AG04450 (cell line): ENCODE measurements around the gene EIF4G1. TPM values are rescaled to one million over a fixed set of nuclear protein-coding genes. Genes with fewer than 3 reads are reported as not detected.

Source experiments
- CTCF ChIA-PET: fragments of 300-600, 350-600 bp; formaldehyde crosslinking; extraction: SDS; loops from one replicate; lab custom pipeline; 2022; ENCODE audit warnings: antibody characterized with exemption, inconsistent platforms; lab: Charles Lee
- POLR2A ChIA-PET: fragments of 350-600 bp; formaldehyde crosslinking; extraction: SDS; loops from one replicate; lab custom pipeline; 2021; ENCODE audit warnings: antibody characterized with exemption, inconsistent platforms; lab: Yijun Ruan, JAX
- DNase-seq: peaks from one replicate; pipeline ENCODE4 v3.0.0-alpha.2; 2011; ENCODE audit warnings: low read depth, low spot score
- H3K27ac ChIP-seq: one replicate; pipeline ENCODE4 v1.5.1; 2012; ENCODE audit warnings: low read depth, low read length, control low read depth
- H3K27me3 ChIP-seq: one replicate; pipeline ENCODE4 v1.6.0; 2012; ENCODE audit warnings: low read length; ENCODE audit not compliant: control insufficient read depth, insufficient read depth
- H3K4me3 ChIP-seq: 2 replicates; pipeline ENCODE4 v1.5.1; 2011; ENCODE audit warnings: mild to moderate bottlenecking, low read depth, low read length, control low read depth
- H3K9me3 ChIP-seq: 2 replicates; pipeline ENCODE4 v1.5.1; 2012; ENCODE audit warnings: low read length; ENCODE audit not compliant: control insufficient read depth, insufficient read depth
- CTCF ChIP-seq: IDR thresholded peaks from 2 replicates; pipeline ENCODE4 v1.5.1; 2011; ENCODE audit warnings: low read depth, low read length, control low read depth, inconsistent platforms
- polyA plus RNA-seq: library from polyadenylated mRNA; depleted of rRNA; stranded (reverse); fragments of >200 nt; gene quantifications from 2 replicates; pipeline ENCODE4 v1.2.3, GENCODE V29; 2011

EIF4G1 gene
- polyA plus RNA-seq, 1 experiment = 191 TPM

GRCh38 chr3:184352149-184352785, 37.9 kb downstream of the EIF4G1 start:
- POLR2A ChIA-PET = no interaction called here

GRCh38 chr3:184352897-184353545, 38.6 kb downstream of the EIF4G1 start:
- no peak for TF ChIP-seq CTCF
- POLR2A ChIA-PET = no interaction called here
- Histone ChIP-seq H3K27ac (no peak overlapping the region), H3K4me3 (no peak overlapping the region), H3K27me3 (no peaks in the 10 kb centered on the region), H3K9me3 (no peaks in the 10 kb centered on the region)
- no peak for DNase-seq
- CTCF ChIA-PET = interaction anchor here (0.6 to 1.8 kb wide), 5 partner anchors 9 to 195 kb away, joined by 3 to 11 read pairs (median 4); partner anchors contain the start of genes CLCN2 and POLR2H

More at GRCh38 chr3:184352149-184352785, 37.9 kb downstream of the EIF4G1 start:
- H3K9me3 ChIP-seq = no peaks in the 10 kb centered on the region
- TF ChIP-seq CTCF = no peak
- no peak overlapping the region for H3K4me3 ChIP-seq
- DNase-seq = no peak
- no peaks in the 10 kb centered on the region for H3K27me3 ChIP-seq
- H3K27ac ChIP-seq = no peak overlapping the region
- CTCF ChIA-PET = no interaction called here

GRCh38 chr3:184353546-184353941, 39.1 kb downstream of the EIF4G1 start:
- TF ChIP-seq CTCF = no peak
- no peak for DNase-seq
- no peaks in the 10 kb centered on the region for H3K27me3 ChIP-seq
- ChIA-PET POLR2A (no interaction called here), CTCF (interaction anchor here (0.6 to 1.8 kb wide), 8 partner anchors 8 to 194 kb away, joined by 3 to 11 read pairs (median 4); partner anchors contain the start of genes CLCN2 and POLR2H)
- H3K27ac ChIP-seq = no peak overlapping the region
- no peak overlapping the region for H3K4me3 ChIP-seq
- no peaks in the 10 kb centered on the region for H3K9me3 ChIP-seq

GRCh38 chr3:184354121-184354728, 39.8 kb downstream of the EIF4G1 start:
- CTCF ChIA-PET = interaction anchor here (0.6 to 1.8 kb wide), 8 partner anchors 8 to 190 kb away, joined by 3 to 11 read pairs (median 4); partner anchors contain the start of genes CLCN2 and POLR2H
- TF ChIP-seq CTCF = peak; percentile 69
- DNase-seq = no peak
- Histone ChIP-seq H3K4me3 (no peak overlapping the region), H3K27ac (no peak overlapping the region), H3K9me3 (no peaks in the 10 kb centered on the region), H3K27me3 (no peaks in the 10 kb centered on the region)
- POLR2A ChIA-PET = no interaction called here

GRCh38 chr3:184354754-184355153, 40.3 kb downstream of the EIF4G1 start:
- ChIA-PET POLR2A (no interaction called here), CTCF (interaction anchor here (0.6 to 0.9 kb wide), 3 partner anchors 12 to 108 kb away, joined by 3 to 5 read pairs (median 3); no protein-coding TSS in a partner anchor)
- TF ChIP-seq CTCF = no peak
- Histone ChIP-seq H3K27ac (no peak overlapping the region), H3K27me3 (no peaks in the 10 kb centered on the region), H3K9me3 (no peaks in the 10 kb centered on the region), H3K4me3 (no peak overlapping the region)
- no peak for DNase-seq
